HS-27A (cell line): ENCODE results near the gene RPL38.

ENCODE experiments used
- DNase-seq: peaks from one replicate; pipeline ENCODE4 v3.0.0-alpha.2; 2012; ENCODE audit warnings: low read depth, missing footprints

RPL38 gene

GRCh38 chr17:74227271-74228080, 24.0 kb downstream of the RPL38 start:
- no peak for DNase-seq

- no peak for DNase-seq
These were observed 25.0 kb downstream of the RPL38 start for GRCh38 chr17:74228306-74228978.

GRCh38 chr17:74230896-74231295, 27.4 kb downstream of the RPL38 start:
- DNase-seq: no peak

GRCh38 chr17:74231928-74232907, 28.7 kb downstream of the RPL38 start:
- DNase-seq: no peak

GRCh38 chr17:74233937-74234336, 30.5 kb downstream of the RPL38 start:
- no peak for DNase-seq

- no peak for DNase-seq
These were observed 31.0 kb downstream of the RPL38 start for GRCh38 chr17:74234486-74234885.

- DNase-seq: no peak
These were observed 31.6 kb downstream of the RPL38 start for GRCh38 chr17:74235040-74235581.

- DNase-seq: no peak
These were observed 32.5 kb downstream of the RPL38 start for GRCh38 chr17:74235911-74236371.

GRCh38 chr17:74237321-74237720, 33.8 kb downstream of the RPL38 start:
- DNase-seq: no peak

- no peak for DNase-seq
These were observed 35.7 kb downstream of the RPL38 start for GRCh38 chr17:74239172-74239571.

- DNase-seq: no peak
These were observed 37.2 kb downstream of the RPL38 start for GRCh38 chr17:74240618-74241205.

- DNase-seq: no peak
These were observed 38.0 kb downstream of the RPL38 start for GRCh38 chr17:74241431-74241830.

- no peak for DNase-seq
These were observed 38.4 kb downstream of the RPL38 start for GRCh38 chr17:74241847-74242246.

- DNase-seq: no peak
These were observed 39.7 kb downstream of the RPL38 start for GRCh38 chr17:74243013-74243755.

- no peak for DNase-seq
These were observed 40.6 kb downstream of the RPL38 start for GRCh38 chr17:74244128-74244527.

- DNase-seq: no peak
These were observed 41.1 kb downstream of the RPL38 start for GRCh38 chr17:74244548-74244947.

GRCh38 chr17:74245145-74245831, 41.8 kb downstream of the RPL38 start:
- DNase-seq: no peak

- DNase-seq: no peak
These were observed 42.4 kb downstream of the RPL38 start for GRCh38 chr17:74245871-74246270.

- DNase-seq: no peak
These were observed 46.3 kb downstream of the RPL38 start for GRCh38 chr17:74249590-74250270.
